ENCODE results near the gene DYNC1I1. TPM values are rescaled to one million over a fixed set of nuclear protein-coding genes. Genes with fewer than 3 reads are reported as not detected.

The DYNC1I1 gene
- total RNA-seq, 1 experiment from 2014 or later = 3.6 TPM

- BruUV-seq (replicated peaks) = no TSS peak
- DNase-seq (ENCODE audit: low spot score) = no peak
- TF ChIP-seq CTCF (conservative IDR thresholded peaks at IDR 0.05; ENCODE audit: low read depth, low read length) = no peak
- H3K36me3 ChIP-seq (ENCODE audit: insufficient read depth, low read length, poor library complexity, severe bottlenecking) = no peaks in the 10 kb centered on the region
- CTCF ChIA-PET = no interaction called here
- no peak overlapping the region for H3K27ac ChIP-seq (ENCODE audit: low read depth, low read length, poor library complexity, severe bottlenecking)
- POLR2A ChIA-PET (ENCODE audit: low non-redundant PET) = no interaction called here
- no peak overlapping the region for H3K4me3 ChIP-seq (ENCODE audit: low read depth, low read length, poor library complexity, severe bottlenecking)
- H3K9me3 ChIP-seq (ENCODE audit: low read depth, low read length, poor library complexity, severe bottlenecking) = no peaks in the 10 kb centered on the region
- peaks cover 21% of the 10 kb centered on the region for H3K4me1 ChIP-seq (ENCODE audit: insufficient read depth, low read length, poor library complexity, severe bottlenecking)
- no peaks in the 10 kb centered on the region for H3K27me3 ChIP-seq (replicated peaks; ENCODE audit: insufficient read depth, low read depth, low read length, poor library complexity)
- intact Hi-C loops (cut with micrococcal nuclease; ENCODE audit: unreplicated experiment) = loop anchor here (10.0 kb wide), 1 partner anchor 53 kb away; no protein-coding TSS in a partner anchor
These were observed 149.8 kb downstream of the DYNC1I1 start for GRCh38 chr7:95922191-95922590.

GRCh38 chr7:95925236-95925635 is 152.9 kb downstream of the DYNC1I1 start:
- H3K9me3 ChIP-seq (ENCODE audit: low read depth, low read length, poor library complexity, severe bottlenecking) = no peaks in the 10 kb centered on the region
- CTCF ChIA-PET = no interaction called here
- no peak overlapping the region for H3K27ac ChIP-seq (ENCODE audit: low read depth, low read length, poor library complexity, severe bottlenecking)
- POLR2A ChIA-PET (ENCODE audit: low non-redundant PET) = no interaction called here
- no peaks in the 10 kb centered on the region for H3K27me3 ChIP-seq (replicated peaks; ENCODE audit: insufficient read depth, low read depth, low read length, poor library complexity)
- TF ChIP-seq CTCF (conservative IDR thresholded peaks at IDR 0.05; ENCODE audit: low read depth, low read length) = no peak
- TF ChIP-seq EZH2 (IDR thresholded peaks at IDR 0.05; ENCODE audit: borderline replicate concordance, low read depth, low read length, poor library complexity, severe bottlenecking) = no peak
- BruUV-seq (replicated peaks) = no TSS peak
- peak; percentile 35 for DNase-seq (ENCODE audit: low spot score)
- H3K4me1 ChIP-seq (ENCODE audit: insufficient read depth, low read length, poor library complexity, severe bottlenecking) = peaks cover 26% of the 10 kb centered on the region
- H3K4me3 ChIP-seq (ENCODE audit: low read depth, low read length, poor library complexity, severe bottlenecking) = no peak overlapping the region
- H3K36me3 ChIP-seq (ENCODE audit: insufficient read depth, low read length, poor library complexity, severe bottlenecking) = no peaks in the 10 kb centered on the region
- intact Hi-C loops (cut with micrococcal nuclease; ENCODE audit: unreplicated experiment) = loop anchor here (10.0 kb wide), 1 partner anchor 50 kb away; no protein-coding TSS in a partner anchor

- Histone ChIP-seq H3K9me3 (ENCODE audit: low read depth, low read length, poor library complexity, severe bottlenecking) (no peaks in the 10 kb centered on the region), H3K4me3 (ENCODE audit: low read depth, low read length, poor library complexity, severe bottlenecking) (no peak overlapping the region), H3K4me1 (ENCODE audit: insufficient read depth, low read length, poor library complexity, severe bottlenecking) (peaks cover 26% of the 10 kb centered on the region), H3K27ac (ENCODE audit: low read depth, low read length, poor library complexity, severe bottlenecking) (no peak overlapping the region), H3K36me3 (ENCODE audit: insufficient read depth, low read length, poor library complexity, severe bottlenecking) (no peaks in the 10 kb centered on the region), H3K27me3 (replicated peaks; ENCODE audit: insufficient read depth, low read depth, low read length, poor library complexity) (no peaks in the 10 kb centered on the region)
- TF ChIP-seq CTCF (conservative IDR thresholded peaks at IDR 0.05; ENCODE audit: low read depth, low read length) = no peak
- TF ChIP-seq EZH2 (IDR thresholded peaks at IDR 0.05; ENCODE audit: borderline replicate concordance, low read depth, low read length, poor library complexity, severe bottlenecking) = no peak
- DNase-seq (ENCODE audit: low spot score) = peak; percentile 46
- ChIA-PET POLR2A (ENCODE audit: low non-redundant PET) (interaction anchor here (0.6 kb wide), 1 partner anchor 1735 kb away, joined by 4 read pairs; no protein-coding TSS in a partner anchor), CTCF (no interaction called here)
- BruUV-seq (replicated peaks) = no TSS peak
- intact Hi-C loops (cut with micrococcal nuclease; ENCODE audit: unreplicated experiment) = loop anchor here (10.0 kb wide), 1 partner anchor 49 kb away; no protein-coding TSS in a partner anchor
These were observed 153.6 kb downstream of the DYNC1I1 start for GRCh38 chr7:95925971-95926370.

All from A673 (cell line).